Forelimb muscle (tissue), 1 donor: ENCODE measurements around the gene SNX4. TPM values are rescaled to one million over a fixed set of nuclear protein-coding genes. Genes with fewer than 3 reads are reported as not detected.
"Not testable (repeated sequence)": the region's sequence is repeated elsewhere in the genome, so short reads cannot be mapped to it uniquely, and the experiment has no call there.

Experiments
- DNase-seq: peaks from one replicate; pipeline ENCODE4 v3.0.0-alpha.2; 2013; ENCODE audit warnings: low read depth
- polyA plus RNA-seq: library from polyadenylated mRNA; unstranded; fragments of 120-200 nt; gene quantifications from one replicate; pipeline ENCODE4 v1.2.1, GENCODE V29; 2013; ENCODE audit not compliant: insufficient read length

Gene SNX4
- polyA plus RNA-seq, 1 donor: 35.9 TPM

GRCh38 chr3:125462722-125463299 is 57.2 kb downstream of the SNX4 start:
- DNase-seq: no peak

GRCh38 chr3:125461896-125462295 is 58.1 kb downstream of the SNX4 start:
- DNase-seq: no peak

GRCh38 chr3:125460233-125460632 is 59.8 kb downstream of the SNX4 start:
- DNase-seq: no peak

GRCh38 chr3:125443923-125444322 is 76.1 kb downstream of the SNX4 start:
- DNase-seq: no peak

- no peak for DNase-seq
Measured at GRCh38 chr3:125442506-125442905, 77.5 kb downstream of the SNX4 start.

- DNase-seq: no peak
Measured at GRCh38 chr3:125440970-125441369, 79.0 kb downstream of the SNX4 start.

GRCh38 chr3:125440559-125440955 is 79.4 kb downstream of the SNX4 start:
- DNase-seq: no peak

GRCh38 chr3:125437631-125438435 is 82.2 kb downstream of the SNX4 start:
- DNase-seq: peak; percentile 8

- DNase-seq: no peak
Measured at GRCh38 chr3:125436921-125437320, 83.1 kb downstream of the SNX4 start.

GRCh38 chr3:125435231-125435630 is 84.8 kb downstream of the SNX4 start:
- no peak for DNase-seq

GRCh38 chr3:125434582-125435011 is 85.4 kb downstream of the SNX4 start:
- no peak for DNase-seq

GRCh38 chr3:125433611-125434041 is 86.4 kb downstream of the SNX4 start:
- DNase-seq: no peak

- DNase-seq: no peak
Measured at GRCh38 chr3:125433091-125433534, 86.9 kb downstream of the SNX4 start.

- no peak for DNase-seq
Measured at GRCh38 chr3:125431912-125432790, 87.9 kb downstream of the SNX4 start.

GRCh38 chr3:125431391-125431790 is 88.6 kb downstream of the SNX4 start:
- no peak for DNase-seq

GRCh38 chr3:125428216-125428830 is 91.7 kb downstream of the SNX4 start:
- DNase-seq: no peak

- DNase-seq: no peak
Measured at GRCh38 chr3:125418306-125418705, 101.7 kb downstream of the SNX4 start.

GRCh38 chr3:125416235-125416634 is 103.8 kb downstream of the SNX4 start:
- no peak for DNase-seq

GRCh38 chr3:125414669-125415068 is 105.3 kb downstream of the SNX4 start:
- DNase-seq: no peak

GRCh38 chr3:125410922-125411321 is 109.1 kb downstream of the SNX4 start:
- DNase-seq: no peak

- DNase-seq: no peak
Measured at GRCh38 chr3:125406070-125406469, 113.9 kb downstream of the SNX4 start.

GRCh38 chr3:125405515-125405914 is 114.5 kb downstream of the SNX4 start:
- not testable (repeated sequence) for DNase-seq
